Urothelium cell line (cell line): ENCODE measurements around the gene MDH2.
A peak's percentile ranks its signal among the peaks of the same experiment; 100 is the strongest.
"Not testable (repeated sequence)": the region's sequence is repeated elsewhere in the genome, so short reads cannot be mapped to it uniquely, and the experiment has no call there.

ENCODE experiments used
- DNase-seq: peaks from one replicate; pipeline ENCODE4 v3.0.0; 2011; ENCODE audit warnings: low spot score, mixed read lengths
- FAIRE-seq: peaks from 2 replicates; lab custom pipeline; 2011; peaks lifted over from hg19 to GRCh38; lab: Jason Lieb, UNC

Gene MDH2

GRCh38 chr7:76071316-76072242 lies 23.7 kb downstream of the MDH2 start:
- DNase-seq (no peak), FAIRE-seq (no peak)

GRCh38 chr7:76072243-76073148 lies 24.6 kb downstream of the MDH2 start:
- DNase-seq (no peak), FAIRE-seq (no peak)

- DNase-seq (no peak), FAIRE-seq (no peak)
These were observed 25.6 kb downstream of the MDH2 start for GRCh38 chr7:76073335-76073990.

- FAIRE-seq (no peak), DNase-seq (no peak)
These were observed 26.5 kb downstream of the MDH2 start for GRCh38 chr7:76074306-76074971.

- FAIRE-seq: no peak
- no peak for DNase-seq
These were observed 27.1 kb downstream of the MDH2 start for GRCh38 chr7:76074972-76075370.

- DNase-seq (no peak), FAIRE-seq (no peak)
These were observed 29.1 kb downstream of the MDH2 start for GRCh38 chr7:76076995-76077394.

- FAIRE-seq (no peak), DNase-seq (no peak)
These were observed 29.5 kb downstream of the MDH2 start for GRCh38 chr7:76077435-76077834.

- FAIRE-seq: no peak
- DNase-seq: no peak
These were observed 32.3 kb downstream of the MDH2 start for GRCh38 chr7:76080204-76080603.

GRCh38 chr7:76084115-76084514 lies 36.2 kb downstream of the MDH2 start:
- FAIRE-seq, DNase-seq: not testable (repeated sequence)

- no peak for FAIRE-seq
These were observed 38.2 kb downstream of the MDH2 start for GRCh38 chr7:76086070-76086469.

GRCh38 chr7:76087362-76087791 lies 39.5 kb downstream of the MDH2 start:
- DNase-seq: peak; percentile 30
- not testable (repeated sequence) for FAIRE-seq

More at GRCh38 chr7:76086070-76086469, 38.2 kb downstream of the MDH2 start:
- DNase-seq: no peak

GRCh38 chr7:76089865-76090475 lies 42.1 kb downstream of the MDH2 start:
- FAIRE-seq (no peak), DNase-seq (no peak)

- DNase-seq (no peak), FAIRE-seq (no peak)
These were observed 43.6 kb downstream of the MDH2 start for GRCh38 chr7:76091506-76091905.

GRCh38 chr7:76093531-76093930 lies 45.6 kb downstream of the MDH2 start:
- FAIRE-seq, DNase-seq: not testable (repeated sequence)

- not testable (repeated sequence) for DNase-seq, FAIRE-seq
These were observed 46.4 kb downstream of the MDH2 start for GRCh38 chr7:76094326-76094725.

GRCh38 chr7:76095908-76096307 lies 48.0 kb downstream of the MDH2 start:
- no peak for DNase-seq
- no peak for FAIRE-seq

- DNase-seq: not testable (repeated sequence)
These were observed 54.0 kb downstream of the MDH2 start for GRCh38 chr7:76101693-76102437.

GRCh38 chr7:76103788-76104187 lies 55.9 kb downstream of the MDH2 start:
- not testable (repeated sequence) for DNase-seq, FAIRE-seq

More at GRCh38 chr7:76101693-76102437, 54.0 kb downstream of the MDH2 start:
- FAIRE-seq: not testable (repeated sequence)

GRCh38 chr7:76106130-76106529 lies 58.2 kb downstream of the MDH2 start:
- FAIRE-seq, DNase-seq: not testable (repeated sequence)
